H1 (cell line): ENCODE measurements around the gene LEKR1. TPM values are rescaled to one million over a fixed set of nuclear protein-coding genes. Genes with fewer than 3 reads are reported as not detected.

Experiments used
- HDAC6 ChIP-seq: IDR thresholded peaks from one replicate; pipeline ENCODE4 v1.7.1; 2012; ENCODE audit warnings: low read depth, mild to moderate bottlenecking, inconsistent platforms, low read length, moderate library complexity
- PHF8 ChIP-seq: fragments of 200-600 bp; sonication (generic); conservative IDR thresholded peaks from 2 replicates; pipeline ENCODE4 v1.7.1; 2012; ENCODE audit warnings: low read depth, mild to moderate bottlenecking, inconsistent platforms, low read length, moderate library complexity
- RFX5 ChIP-seq: IDR thresholded peaks from 2 replicates; pipeline ENCODE4 v1.6.1; 2011; ENCODE audit warnings: low read depth, low read length, improper control_type of control experiment, borderline replicate concordance
- YY1 ChIP-seq: IDR thresholded peaks from 2 replicates; pipeline ENCODE4 v1.6.1; 2011; ENCODE audit warnings: low read depth, mild to moderate bottlenecking, low read length
- polyA plus RNA-seq, 7 experiments: library from polyadenylated mRNA; depleted of rRNA in 3 of 7; stranded (reverse) in 5 of 7; unstranded in 2 of 7; fragments of >200 nt in 5 of 7; fragments of 200-250 nt in 2 of 7; gene quantifications; 1 replicate in 5 of 7; 2 replicates in 1 of 7; 4 replicates in 1 of 7; pipeline versions ENCODE4 v1.2.1 to v1.2.3, GENCODE V29; 2011 to 2013; ENCODE audit warnings: missing spikeins in 2 of 7, mixed read lengths in 2 of 7
- total RNA-seq: library from RNA; stranded (reverse); fragmentation: NEBNext Ultra II Directional; extraction: Animal tissue kit (Norgen Biotek cat#: 25700); gene quantifications from 2 replicates; pipeline ENCODE4 v1.2.1, GENCODE V29; 2021

LEKR1 gene
- total and polyA plus RNA-seq, 2 of the 8 experiments (the other 6 are each of a cell fraction or from before 2014, with no cell fraction given): 0.08 TPM; not detected in 1

DNA sequence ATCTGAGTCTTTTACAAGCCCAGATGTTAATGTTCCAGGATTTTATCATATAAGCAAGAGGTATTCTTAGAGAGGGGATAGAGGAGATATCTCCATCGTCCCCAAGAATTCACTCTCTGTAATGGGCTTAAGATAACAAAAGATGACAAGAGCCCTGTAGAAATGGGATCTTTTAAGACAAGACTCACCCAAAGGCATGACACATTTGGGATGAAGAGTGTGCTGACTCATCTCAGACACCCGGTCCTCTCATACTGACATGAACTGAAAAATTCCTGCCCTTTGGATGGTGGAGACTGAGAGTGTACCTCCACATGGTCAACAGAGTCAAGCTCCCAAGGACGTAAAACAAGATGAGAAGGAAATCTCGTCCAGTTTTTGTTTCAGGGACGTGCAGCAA lies 11.0 kb downstream of the LEKR1 start (continued):
- no peak for TF ChIP-seq PHF8
- TF ChIP-seq RFX5: no peak
- no peak for TF ChIP-seq YY1
- no peak for TF ChIP-seq HDAC6
